C4-2B (cell line): ENCODE data around the gene PTPRA.

Experiments used
- CTCF ChIP-seq: fragments of 450-650 bp; conservative IDR thresholded peaks from 2 replicates; pipeline ENCODE4 v1.5.1; 2017; ENCODE audit warnings: mild to moderate bottlenecking
- ZFX ChIP-seq: fragments of 450-650 bp; IDR thresholded peaks from 2 replicates; pipeline ENCODE4 v1.6.1; 2017

- TF ChIP-seq CTCF (no peak), ZFX (no peak)
Measured at GRCh38 chr20:2972126-2972525, 98.8 kb downstream of the PTPRA start.
